GM12801 (cell line): ENCODE data around the gene LAMA5.

Experiments used
- TF ChIP-seq, protein P1 (sequence below): IDR thresholded peaks from one replicate; pipeline ENCODE4 v1.5.1; 2011; ENCODE audit warnings: control low read depth; ENCODE audit not compliant: insufficient read length; ENCODE audit errors: extremely low read depth

Gene LAMA5

GRCh38 chr20:62394248-62395245 lies 27.4 kb upstream of the LAMA5 start:
- TF ChIP-seq, protein P1, sequence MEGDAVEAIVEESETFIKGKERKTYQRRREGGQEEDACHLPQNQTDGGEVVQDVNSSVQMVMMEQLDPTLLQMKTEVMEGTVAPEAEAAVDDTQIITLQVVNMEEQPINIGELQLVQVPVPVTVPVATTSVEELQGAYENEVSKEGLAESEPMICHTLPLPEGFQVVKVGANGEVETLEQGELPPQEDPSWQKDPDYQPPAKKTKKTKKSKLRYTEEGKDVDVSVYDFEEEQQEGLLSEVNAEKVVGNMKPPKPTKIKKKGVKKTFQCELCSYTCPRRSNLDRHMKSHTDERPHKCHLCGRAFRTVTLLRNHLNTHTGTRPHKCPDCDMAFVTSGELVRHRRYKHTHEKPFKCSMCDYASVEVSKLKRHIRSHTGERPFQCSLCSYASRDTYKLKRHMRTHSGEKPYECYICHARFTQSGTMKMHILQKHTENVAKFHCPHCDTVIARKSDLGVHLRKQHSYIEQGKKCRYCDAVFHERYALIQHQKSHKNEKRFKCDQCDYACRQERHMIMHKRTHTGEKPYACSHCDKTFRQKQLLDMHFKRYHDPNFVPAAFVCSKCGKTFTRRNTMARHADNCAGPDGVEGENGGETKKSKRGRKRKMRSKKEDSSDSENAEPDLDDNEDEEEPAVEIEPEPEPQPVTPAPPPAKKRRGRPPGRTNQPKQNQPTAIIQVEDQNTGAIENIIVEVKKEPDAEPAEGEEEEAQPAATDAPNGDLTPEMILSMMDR: no peak

DNA sequence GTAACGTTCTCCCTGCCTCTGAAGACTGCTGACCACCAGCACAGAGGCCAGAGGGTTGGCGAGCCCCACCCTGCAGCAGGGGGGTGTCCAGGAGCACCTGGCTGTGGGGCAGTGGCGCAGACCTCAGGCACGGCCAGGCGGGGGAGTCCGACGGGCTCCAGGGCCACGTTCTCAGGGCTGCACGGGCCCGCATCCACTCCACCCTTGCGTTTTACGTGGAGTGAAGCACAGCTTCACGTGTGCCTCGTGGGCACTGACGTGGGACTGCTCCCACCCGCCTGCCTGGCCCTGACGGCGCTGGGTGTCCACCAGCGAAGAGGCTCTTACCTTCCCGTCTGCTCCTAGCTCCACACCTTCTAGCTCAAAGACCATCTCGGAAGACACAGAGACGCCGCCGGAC lies 26.7 kb upstream of the LAMA5 start:
- TF ChIP-seq, protein P1: no peak

DNA sequence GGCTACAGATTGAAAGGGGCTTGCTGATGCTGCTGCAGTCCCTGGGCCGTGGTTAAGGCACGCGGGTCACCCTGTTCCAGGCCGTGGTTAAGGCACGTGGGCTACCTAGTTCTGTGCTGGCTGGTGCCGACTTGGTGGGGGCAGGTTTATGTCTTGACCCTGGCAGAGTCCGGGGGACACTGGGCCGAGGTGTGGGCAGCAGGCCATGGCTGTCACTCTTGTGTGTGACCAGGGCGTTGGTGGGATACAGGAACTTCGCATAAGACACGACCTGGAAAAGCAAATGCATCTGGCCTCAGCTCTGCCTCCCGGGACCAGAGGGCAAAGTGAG lies 26.2 kb upstream of the LAMA5 start:
- TF ChIP-seq, protein P1: no peak

GRCh38 chr20:62392621-62393334 lies 25.7 kb upstream of the LAMA5 start:
- TF ChIP-seq, protein P1: no peak

GRCh38 chr20:62392077-62392418 lies 24.9 kb upstream of the LAMA5 start:
- TF ChIP-seq, protein P1: no peak

DNA sequence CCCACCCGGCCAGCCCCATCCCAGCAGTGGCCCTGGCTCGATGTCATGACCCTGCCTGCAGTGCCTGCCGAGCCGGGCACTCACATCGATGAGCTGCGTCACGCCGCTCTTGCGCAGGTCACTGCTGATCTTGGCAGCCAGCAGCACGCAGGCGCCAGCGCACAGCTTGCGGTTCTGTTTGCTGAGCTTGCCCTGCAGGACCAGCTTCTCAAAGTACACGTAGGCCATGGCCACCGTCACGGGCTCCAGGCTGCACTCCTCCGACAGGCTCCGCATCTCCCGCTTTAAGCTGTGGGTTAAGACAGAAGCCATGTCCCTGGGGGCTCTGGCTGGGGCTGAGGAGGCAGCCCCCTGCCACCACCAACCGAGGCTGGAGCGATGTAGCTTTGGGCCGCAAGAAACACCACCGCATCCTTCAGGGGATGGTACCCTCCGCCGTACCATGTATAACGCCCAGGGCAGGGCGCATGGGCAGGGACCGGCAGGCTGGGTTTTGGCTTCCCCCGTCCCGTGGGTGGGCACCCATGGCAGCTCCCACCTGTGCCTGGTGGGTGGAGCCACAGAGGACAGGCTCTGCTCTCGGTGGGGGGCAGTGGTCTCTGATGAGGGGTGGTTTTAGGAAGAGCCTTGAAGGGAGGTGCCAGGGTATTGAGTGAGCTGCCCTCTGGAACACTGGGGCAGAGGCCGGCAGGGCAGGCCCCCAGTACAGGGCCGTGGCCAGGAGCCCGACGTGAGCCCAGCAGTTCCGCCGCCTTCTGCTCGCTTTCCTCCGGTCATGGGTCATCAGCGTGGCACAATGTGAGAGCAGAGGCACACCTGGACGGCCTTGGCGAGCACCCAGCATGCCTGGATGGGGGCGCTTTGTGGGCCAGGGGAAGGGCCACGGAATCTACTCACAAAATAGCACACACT lies 24.3 kb upstream of the LAMA5 start:
- TF ChIP-seq, protein P1: no peak
